Measurements from ENCODE around the gene BUD23. TPM values are rescaled to one million over a fixed set of nuclear protein-coding genes. Genes with fewer than 3 reads are reported as not detected.
"Not testable (repeated sequence)": the region's sequence is repeated elsewhere in the genome, so short reads cannot be mapped to it uniquely, and the experiment has no call there.

The BUD23 gene
- total RNA-seq, 1 experiment from 2014 or later, result 91.2 TPM

GRCh38 chr7:73668103-73668885, 15.1 kb upstream of the BUD23 start:
- DNase-seq (ENCODE audit: low read depth), result no peak

- no peak for DNase-seq (ENCODE audit: low read depth)
These were observed 14.5 kb upstream of the BUD23 start for GRCh38 chr7:73668886-73669230.

GRCh38 chr7:73669288-73669701, 14.1 kb upstream of the BUD23 start:
- no peak for DNase-seq (ENCODE audit: low read depth)

- no peak for DNase-seq (ENCODE audit: low read depth)
These were observed 13.5 kb upstream of the BUD23 start for GRCh38 chr7:73669858-73670385.

- no peak for DNase-seq (ENCODE audit: low read depth)
These were observed 12.1 kb upstream of the BUD23 start for GRCh38 chr7:73671322-73671661.

GRCh38 chr7:73671857-73672445, 11.4 kb upstream of the BUD23 start:
- DNase-seq (ENCODE audit: low read depth), result no peak

- DNase-seq (ENCODE audit: low read depth), result no peak
These were observed 8.8 kb upstream of the BUD23 start for GRCh38 chr7:73674468-73675124.

- DNase-seq (ENCODE audit: low read depth), result not testable (repeated sequence)
These were observed 7.3 kb upstream of the BUD23 start for GRCh38 chr7:73676062-73676461.

- DNase-seq (ENCODE audit: low read depth), result no peak
These were observed 4.5 kb upstream of the BUD23 start for GRCh38 chr7:73678862-73679261.

- no peak for DNase-seq (ENCODE audit: low read depth)
These were observed 3.7 kb upstream of the BUD23 start for GRCh38 chr7:73679709-73680108.

GRCh38 chr7:73680501-73680900, 2.9 kb upstream of the BUD23 start:
- DNase-seq (ENCODE audit: low read depth), result no peak

- DNase-seq (ENCODE audit: low read depth), result peak; percentile 66
These were observed 2.4 kb upstream of the BUD23 start for GRCh38 chr7:73681031-73681430.

- DNase-seq (ENCODE audit: low read depth), result no peak
These were observed 697 bp upstream of the BUD23 start for GRCh38 chr7:73682745-73683055.

- peak; percentile 35 for DNase-seq (ENCODE audit: low read depth)
These were observed 644 bp downstream of the BUD23 start for GRCh38 chr7:73683788-73684693.

GRCh38 chr7:73685311-73685710, 1.9 kb downstream of the BUD23 start:
- DNase-seq (ENCODE audit: low read depth), result no peak

GRCh38 chr7:73688288-73688687, 4.9 kb downstream of the BUD23 start:
- no peak for DNase-seq (ENCODE audit: low read depth)

GRCh38 chr7:73690646-73691045, 7.2 kb downstream of the BUD23 start:
- DNase-seq (ENCODE audit: low read depth), result no peak

GRCh38 chr7:73696372-73696771, 13.0 kb downstream of the BUD23 start:
- no peak for DNase-seq (ENCODE audit: low read depth)

- DNase-seq (ENCODE audit: low read depth), result no peak
These were observed 15.0 kb downstream of the BUD23 start for GRCh38 chr7:73698410-73698809.

GRCh38 chr7:73699370-73700068, 16.1 kb downstream of the BUD23 start:
- DNase-seq (ENCODE audit: low read depth), result no peak

GRCh38 chr7:73700069-73700423, 16.6 kb downstream of the BUD23 start:
- DNase-seq (ENCODE audit: low read depth), result no peak
